ENCODE measurements around the gene TMEM80.

Gene TMEM80

GRCh38 chr11:748007-748359 is 52.4 kb downstream of the TMEM80 start:
- DNase-seq, result no peak

GRCh38 chr11:749731-750130 is 54.1 kb downstream of the TMEM80 start:
- no peak for DNase-seq
